CD14-positive monocyte (primary cell): ENCODE results near the gene PLAC1. TPM values are rescaled to one million over a fixed set of nuclear protein-coding genes. Genes with fewer than 3 reads are reported as not detected.

Experiments used
- DNase-seq, 3 donors: peaks; one replicate each; pipeline ENCODE4 v3.0.0-alpha.2; 2011 to 2022
- H2AFZ ChIP-seq: 2 replicates; pipeline ENCODE4 v1.6.0; 2012; ENCODE audit warnings: mild to moderate bottlenecking, low read depth, low read length, inconsistent platforms; ENCODE audit not compliant: insufficient read depth, poor library complexity, severe bottlenecking
- H3K27ac ChIP-seq, 2 donors: 1 replicate in 1 of 2; 2 replicates in 1 of 2; pipeline ENCODE4 v1.5.1; 2012 to 2013; ENCODE audit warnings: low read length in 2 of 2, control low read depth in 1 of 2, inconsistent platforms in 1 of 2, low read depth in 1 of 2, mild to moderate bottlenecking in 1 of 2
- H3K27me3 ChIP-seq, 2 donors: one replicate each; pipeline versions ENCODE4 v1.6.0 to v1.6.1; 2011 to 2013; ENCODE audit warnings: low read length in 2 of 2; ENCODE audit not compliant: control insufficient read depth in 2 of 2, insufficient read depth in 2 of 2
- H3K36me3 ChIP-seq, 2 donors: replicated peaks in 1 of 2; 1 replicate in 1 of 2; 2 replicates in 1 of 2; pipeline versions ENCODE4 v1.5.1 to v1.6.1; 2012 to 2013; ENCODE audit warnings: low read length in 2 of 2, control low read depth in 1 of 2, inconsistent platforms in 1 of 2, mild to moderate bottlenecking in 1 of 2; ENCODE audit not compliant: insufficient read depth in 2 of 2, control insufficient read depth in 1 of 2
- H3K4me1 ChIP-seq, 2 donors: 1 replicate in 1 of 2; 2 replicates in 1 of 2; pipeline versions ENCODE4 v1.5.1 to v1.6.1; 2012 to 2013; ENCODE audit warnings: low read length in 2 of 2, control low read depth in 1 of 2, inconsistent platforms in 1 of 2, mild to moderate bottlenecking in 1 of 2, moderate library complexity in 1 of 2; ENCODE audit not compliant: insufficient read depth in 2 of 2, control insufficient read depth in 1 of 2
- H3K4me2 ChIP-seq: replicated peaks from 2 replicates; pipeline ENCODE3; 2012; ENCODE audit warnings: low read length, moderate library complexity, mild to moderate bottlenecking; ENCODE audit not compliant: poor library complexity, severe bottlenecking; ENCODE audit errors: extremely low read depth
- H3K4me3 ChIP-seq, 3 experiments: fragments of 200-600 bp in 1 of 3; sonication (generic) in 1 of 3; replicated peaks in 1 of 3; 1 replicate in 2 of 3; 2 replicates in 1 of 3; pipeline ENCODE4 v1.5.1; 2011 to 2013; ENCODE audit warnings: low read length in 3 of 3, mild to moderate bottlenecking in 3 of 3, control low read depth in 2 of 3, low read depth in 2 of 3, inconsistent platforms in 1 of 3, moderate library complexity in 1 of 3
- H3K79me2 ChIP-seq: 2 replicates; pipeline ENCODE4 v1.6.0; 2012; ENCODE audit warnings: mild to moderate bottlenecking, control low read depth, inconsistent platforms, low read length, moderate library complexity; ENCODE audit not compliant: insufficient read depth
- H3K9ac ChIP-seq: 2 replicates; pipeline ENCODE4 v1.6.0; 2017; ENCODE audit warnings: low read length, mild to moderate bottlenecking; ENCODE audit not compliant: insufficient read depth, poor library complexity, severe bottlenecking
- H3K9me3 ChIP-seq, 2 donors: replicated peaks in 1 of 2; 1 replicate in 1 of 2; 2 replicates in 1 of 2; pipeline versions ENCODE4 v1.5.1 to v1.6.1; 2012 to 2013; ENCODE audit warnings: low read length in 2 of 2, control low read depth in 1 of 2; ENCODE audit not compliant: control insufficient read depth in 1 of 2, insufficient read depth in 1 of 2
- H4K20me1 ChIP-seq: 2 replicates; pipeline ENCODE4 v1.6.0; 2012; ENCODE audit warnings: mild to moderate bottlenecking, low read length, control low read depth, moderate library complexity; ENCODE audit not compliant: insufficient read depth
- H3K27ac Mint-ChIP-seq, 7 donors: one replicate each; pipeline ENCODE4 v1.8.0; 2020; ENCODE audit warnings: mild to moderate bottlenecking in 7 of 7, mixed read lengths in 7 of 7, moderate library complexity in 6 of 7, inconsistent platforms in 2 of 7
- H3K27me3 Mint-ChIP-seq, 3 donors: one replicate each; pipeline ENCODE4 v1.8.0; 2021 to 2022; ENCODE audit warnings: low read depth in 3 of 3, mild to moderate bottlenecking in 3 of 3, mixed read lengths in 3 of 3, moderate library complexity in 3 of 3, inconsistent platforms in 1 of 3
- H3K36me3 Mint-ChIP-seq, 2 donors: one replicate each; pipeline ENCODE4 v1.8.0; 2020; ENCODE audit warnings: mixed read lengths in 2 of 2, inconsistent platforms in 1 of 2, mild to moderate bottlenecking in 1 of 2
- H3K4me1 Mint-ChIP-seq: one replicate; pipeline ENCODE4 v1.8.0; 2020; ENCODE audit warnings: mild to moderate bottlenecking, mixed read lengths
- H3K4me3 Mint-ChIP-seq, 2 donors: one replicate each; pipeline ENCODE4 v1.8.0; 2020; ENCODE audit warnings: mild to moderate bottlenecking in 2 of 2, mixed read lengths in 2 of 2, moderate library complexity in 1 of 2
- H3K9me3 Mint-ChIP-seq, 7 donors: one replicate each; pipeline ENCODE4 v1.8.0; 2020 to 2022; ENCODE audit warnings: mixed read lengths in 7 of 7, mild to moderate bottlenecking in 6 of 7, moderate library complexity in 6 of 7, inconsistent platforms in 2 of 7
- CTCF ChIP-seq: fragments of 200-600 bp; IDR thresholded peaks from one replicate; pipeline ENCODE4 v1.8.0; 2022; ENCODE audit warnings: antibody characterized with exemption, mild to moderate bottlenecking
- WGBS: methylation state at CpG from one replicate; pipeline ENCODE4 v1.1.5; 2013; ENCODE audit warnings: missing lambda C conversion rate; ENCODE audit not compliant: insufficient coverage; 5-methylcytosine and 5-hydroxymethylcytosine counted together
- intact Hi-C, 2 donors: fragments of 100-400 bp; cut with micrococcal nuclease; formaldehyde crosslinking; loops; one replicate each; pipeline versions ENCODE4 v1.15.0 to v1.15.1; 2023
- polyA minus RNA-seq: library from RNA; depleted of rRNA, polyadenylated mRNA; stranded (reverse); fragments of >200 nt; gene quantifications from 2 replicates; pipeline ENCODE4 v1.2.3, GENCODE V29; 2012
- polyA plus RNA-seq, 3 donors: library from polyadenylated mRNA; depleted of rRNA in 1 of 3; unstranded in 2 of 3; stranded (reverse) in 1 of 3; fragments of 300-500 nt in 2 of 3; fragments of >200 nt in 1 of 3; fragmentation: Illumina TruSeq in 2 of 3; gene quantifications; 1 replicate in 2 of 3; 2 replicates in 1 of 3; pipeline ENCODE4 v1.2.3, GENCODE V29; 2012 to 2021
- total RNA-seq, 12 experiments: library from RNA in 1 of 12; stranded (reverse) in 1 of 12; fragments of 120-200 nt in 1 of 12; gene quantifications; one replicate each; pipeline ENCODE4 v1.2.4 and lab custom pipeline; 2013 to 2026; ENCODE audit warnings: mixed read lengths in 6 of 12, inconsistent platforms in 1 of 12

Gene PLAC1, protein sequence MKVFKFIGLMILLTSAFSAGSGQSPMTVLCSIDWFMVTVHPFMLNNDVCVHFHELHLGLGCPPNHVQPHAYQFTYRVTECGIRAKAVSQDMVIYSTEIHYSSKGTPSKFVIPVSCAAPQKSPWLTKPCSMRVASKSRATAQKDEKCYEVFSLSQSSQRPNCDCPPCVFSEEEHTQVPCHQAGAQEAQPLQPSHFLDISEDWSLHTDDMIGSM
- total RNA-seq (2013) = 0.31 TPM
- polyA plus RNA-seq (not detected), polyA minus RNA-seq (not detected in 2 replicates), total RNA-seq (lab: John Stamatoyannopoulos, UW) (0 to 0.23 (median 0) reads per million in 11 experiments)

DNA sequence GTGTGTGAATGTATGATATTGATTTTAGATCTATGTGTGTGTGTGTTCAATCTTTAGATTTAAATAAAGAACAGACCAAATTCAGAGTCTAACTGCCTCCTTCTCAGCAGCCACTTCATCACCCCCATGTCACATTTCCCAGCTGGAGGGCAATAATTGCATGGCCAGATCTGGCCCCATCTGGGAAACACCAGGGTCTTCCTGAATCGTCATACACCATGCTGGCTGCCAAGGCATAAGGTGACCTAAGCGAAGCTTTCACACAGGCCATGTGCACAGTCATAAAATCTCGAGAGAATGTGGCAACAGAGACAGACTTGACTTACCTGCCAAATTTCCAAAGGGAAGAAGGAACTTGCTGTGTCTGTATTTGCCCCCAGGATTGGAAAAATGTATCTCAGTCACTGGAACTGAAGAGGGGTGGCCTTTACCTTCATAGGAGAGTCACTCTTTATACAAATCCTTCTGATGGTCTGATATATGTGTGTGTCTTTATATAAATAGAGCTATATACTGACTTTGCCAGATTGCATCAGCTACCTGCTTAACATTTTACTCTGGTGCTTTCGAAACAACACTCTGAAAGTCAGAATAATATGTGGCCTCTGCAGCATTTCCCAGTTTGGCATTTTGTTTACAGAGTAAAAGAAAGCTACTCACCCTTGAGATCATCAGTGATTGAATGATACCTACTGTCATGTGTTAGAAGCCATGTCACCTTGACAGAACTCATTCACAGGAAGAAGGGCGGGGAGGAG is at the start of gene PLAC1:
PLAC1 (minus strand) TSS at position 470 of the 758 bp plus-strand sequence. CDS start 91,789 bp downstream, outside the sequence.
- H3K27ac ChIP-seq = no peak within 1 kb of the TSS
- no peak for DNase-seq
- no peaks in the 10 kb centered on the region for H3K36me3 Mint-ChIP-seq
- H3K4me3 Mint-ChIP-seq = no peak within 1 kb of the TSS
- WGBS = 82% methylated on average over 4 of the region's 5 CpGs
- no peak within 1 kb of the TSS for H3K9ac ChIP-seq
- no peak within 1 kb of the TSS for H3K27ac Mint-ChIP-seq
- peaks cover 0 to under 1% (median 0%) of the 10 kb centered on the region in 7 donors for H3K9me3 Mint-ChIP-seq
- H3K4me3 ChIP-seq = no peak within 1 kb of the TSS
- H3K79me2 ChIP-seq = no peaks in the 10 kb centered on the region
- H2AFZ ChIP-seq = no peak within 1 kb of the TSS
- peaks cover 0 to 2% of the 10 kb centered on the region in 2 donors for H3K27me3 ChIP-seq
- peaks cover 0 to 9% (median 3%) of the 10 kb centered on the region in 3 donors for H3K27me3 Mint-ChIP-seq
- H3K9me3 ChIP-seq = no peaks in the 10 kb centered on the region
- H3K4me1 Mint-ChIP-seq = peaks cover 20% of the 10 kb centered on the region
- no peak for TF ChIP-seq CTCF
- intact Hi-C loops = no loop called here
- H3K36me3 ChIP-seq = no peaks in the 10 kb centered on the region
- H4K20me1 ChIP-seq = no peaks in the 10 kb centered on the region
- peaks cover 13 to 21% of the 10 kb centered on the region in 2 donors for H3K4me1 ChIP-seq
- no peak within 1 kb of the TSS for H3K4me2 ChIP-seq

- H3K27ac Mint-ChIP-seq = no peak overlapping the region
- no CpG with 5 or more reads among the region's 5 CpGs for WGBS
- Histone ChIP-seq H4K20me1 (no peaks in the 10 kb centered on the region), H3K4me1 (no peaks in the 10 kb centered on the region), H3K4me2 (no peak overlapping the region), H3K27ac (no peak overlapping the region), H3K79me2 (no peaks in the 10 kb centered on the region), H3K9me3 (no peaks in the 10 kb centered on the region), H2AFZ (no peak overlapping the region), H3K4me3 (no peak overlapping the region), H3K27me3 (no peaks in the 10 kb centered on the region), H3K9ac (no peak overlapping the region), H3K36me3 (no peaks in the 10 kb centered on the region)
- H3K27me3 Mint-ChIP-seq = peaks cover 0 to 3% (median 1%) of the 10 kb centered on the region in 3 donors
- H3K36me3 Mint-ChIP-seq = no peaks in the 10 kb centered on the region
- no peak for TF ChIP-seq CTCF
- H3K4me1 Mint-ChIP-seq = no peaks in the 10 kb centered on the region
- no peak for DNase-seq
- H3K9me3 Mint-ChIP-seq = peaks cover 0 to 2% (median 0%) of the 10 kb centered on the region in 7 donors
- intact Hi-C loops = no loop called here
- no peak overlapping the region for H3K4me3 Mint-ChIP-seq
Measured at GRCh38 chrX:134706138-134706537, 47.9 kb upstream of the PLAC1 start.
